ENCODE data around the gene PNPO. TPM values are rescaled to one million over a fixed set of nuclear protein-coding genes. Genes with fewer than 3 reads are reported as not detected.

The PNPO gene
- polyA plus RNA-seq, 1 donor (not counting 4 experiments of a cell fraction or from before 2014, with no cell fraction given) = 35.5 TPM

DNA sequence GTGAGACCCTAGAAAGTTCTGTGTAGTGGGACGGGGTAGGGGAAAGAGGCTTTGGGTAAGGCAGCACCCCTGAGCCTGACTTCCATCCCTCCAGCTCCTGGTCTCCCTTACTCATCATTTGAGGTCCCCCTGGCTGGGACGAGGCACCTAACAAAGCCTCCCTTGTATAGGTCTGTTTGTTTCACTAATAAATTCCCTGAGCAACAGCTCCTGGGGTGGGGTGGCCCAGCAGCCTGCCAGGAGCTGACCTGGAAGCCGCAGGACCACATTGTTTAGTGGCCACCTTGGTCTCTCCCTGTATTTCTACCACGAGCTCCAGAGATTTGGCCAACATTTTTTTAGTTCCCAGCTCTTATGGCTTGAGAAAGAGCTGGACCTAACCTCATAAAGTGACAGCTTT, 9.1 kb downstream of the PNPO start:
- DNase-seq (ENCODE audit: low read depth, low spot score) = no peak
- no peak overlapping the region for H3K4me3 ChIP-seq (ENCODE audit: control insufficient read depth in 2 of 3, extremely low read depth in 1 of 3, insufficient read depth in 2 of 3, low read depth in 1 of 3, low read length in 3 of 3)
- H3K9ac ChIP-seq (ENCODE audit: control insufficient read depth, extremely low read depth, insufficient read depth, low read length) = no peak overlapping the region

DNA sequence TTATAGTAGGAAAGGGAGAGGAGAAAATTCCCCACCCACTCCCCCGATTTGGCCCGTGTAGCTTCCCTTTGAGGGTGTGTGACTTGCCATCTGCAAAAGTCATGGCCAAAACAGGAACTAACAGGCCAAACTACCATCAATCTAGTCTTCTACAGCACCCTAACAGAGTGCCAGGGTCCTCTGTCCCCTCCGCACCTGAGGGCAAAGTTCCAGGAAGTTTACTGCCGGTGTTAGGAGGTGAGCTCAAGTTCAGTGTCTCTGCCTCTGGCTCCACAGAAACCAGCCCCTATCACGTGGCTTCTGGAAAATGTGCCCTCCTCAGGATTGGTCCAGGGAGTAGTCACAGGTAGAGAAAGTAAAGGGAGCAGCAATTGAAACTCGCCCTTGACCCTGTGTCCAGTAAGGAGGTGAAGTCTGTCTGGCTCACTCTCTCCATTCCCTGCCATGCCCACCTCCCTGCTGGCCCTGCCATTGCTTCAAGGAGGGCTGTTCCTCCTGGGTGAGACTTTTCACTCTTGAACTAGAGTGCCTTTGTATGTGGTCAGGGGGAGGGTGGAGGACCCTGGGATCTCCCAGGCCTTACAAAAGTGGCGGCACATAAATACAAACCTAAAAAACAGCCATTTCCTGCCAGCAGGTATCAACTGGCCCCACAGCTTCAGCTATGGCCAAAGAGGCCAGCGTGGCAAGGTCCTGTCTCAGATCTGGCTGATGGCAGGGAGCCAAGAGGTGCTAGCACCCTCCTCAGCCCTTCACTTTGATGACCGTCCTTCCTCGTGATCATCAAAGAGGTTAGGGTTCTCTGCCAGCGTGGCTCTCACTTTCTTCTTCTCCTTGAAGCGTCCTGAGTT, 11.0 kb downstream of the PNPO start:
- no peak overlapping the region for H2AFZ ChIP-seq (ENCODE audit: control insufficient read depth, low read length)
- no peak overlapping the region for H3K4me2 ChIP-seq (ENCODE audit: control insufficient read depth, extremely low read depth, insufficient read depth, low read depth, low read length)
- H3K79me2 ChIP-seq (ENCODE audit: control insufficient read depth, insufficient read depth, low read length) = no peaks in the 10 kb centered on the region
- H3K9me3 ChIP-seq (ENCODE audit: control insufficient read depth, low read depth, low read length) = no peaks in the 10 kb centered on the region
- peaks cover 11 to 20% of the 10 kb centered on the region in 2 experiments for H3K36me3 ChIP-seq (ENCODE audit: control insufficient read depth in 2 of 2, extremely low read depth in 1 of 2, insufficient read depth in 2 of 2, low read length in 2 of 2)
- H3K27me3 ChIP-seq (ENCODE audit: control insufficient read depth, extremely low read depth, insufficient read depth, low read length) = no peaks in the 10 kb centered on the region
- no peaks in the 10 kb centered on the region for H4K20me1 ChIP-seq (ENCODE audit: control insufficient read depth, extremely low read depth, insufficient read depth, low read length)
- no peak for DNase-seq (ENCODE audit: low read depth, low spot score)
- no peak overlapping the region for H3K9ac ChIP-seq (ENCODE audit: control insufficient read depth, extremely low read depth, insufficient read depth, low read length)
- no peak for FAIRE-seq
- no peak for TF ChIP-seq EZH2 (IDR thresholded peaks at IDR 0.05; ENCODE audit: low read length)
- no peak overlapping the region for H3K27ac ChIP-seq (ENCODE audit: control insufficient read depth, insufficient read depth, low read length)
- H3K4me3 ChIP-seq (ENCODE audit: control insufficient read depth in 2 of 3, extremely low read depth in 1 of 3, insufficient read depth in 2 of 3, low read depth in 1 of 3, low read length in 3 of 3) = no peak overlapping the region
- H3K9me1 ChIP-seq (ENCODE audit: control insufficient read depth, extremely low read depth, insufficient read depth, low read length) = no peaks in the 10 kb centered on the region
- dilution Hi-C loops (cut with MboI; ENCODE audit: extremely low pct_ligation_motif_present, low sequenced_read_pairs) = no loop called here
- peaks cover 21% of the 10 kb centered on the region for H3K4me1 ChIP-seq (ENCODE audit: control insufficient read depth, extremely low read depth, insufficient read depth, low read length)

More for the DNA sequence above, 9.1 kb downstream of the PNPO start:
- peaks cover 21% of the 10 kb centered on the region for H3K4me1 ChIP-seq (ENCODE audit: control insufficient read depth, extremely low read depth, insufficient read depth, low read length)
- H2AFZ ChIP-seq (ENCODE audit: control insufficient read depth, low read length) = no peak overlapping the region
- H3K79me2 ChIP-seq (ENCODE audit: control insufficient read depth, insufficient read depth, low read length) = no peaks in the 10 kb centered on the region
- dilution Hi-C loops (cut with MboI; ENCODE audit: extremely low pct_ligation_motif_present, low sequenced_read_pairs) = no loop called here
- no peak overlapping the region for H3K27ac ChIP-seq (ENCODE audit: control insufficient read depth, insufficient read depth, low read length)
- H3K9me3 ChIP-seq (ENCODE audit: control insufficient read depth, low read depth, low read length) = no peaks in the 10 kb centered on the region
- H4K20me1 ChIP-seq (ENCODE audit: control insufficient read depth, extremely low read depth, insufficient read depth, low read length) = no peaks in the 10 kb centered on the region
- peaks cover 17 to 34% of the 10 kb centered on the region in 2 experiments for H3K36me3 ChIP-seq (ENCODE audit: control insufficient read depth in 2 of 2, extremely low read depth in 1 of 2, insufficient read depth in 2 of 2, low read length in 2 of 2)
- TF ChIP-seq, protein P1, sequence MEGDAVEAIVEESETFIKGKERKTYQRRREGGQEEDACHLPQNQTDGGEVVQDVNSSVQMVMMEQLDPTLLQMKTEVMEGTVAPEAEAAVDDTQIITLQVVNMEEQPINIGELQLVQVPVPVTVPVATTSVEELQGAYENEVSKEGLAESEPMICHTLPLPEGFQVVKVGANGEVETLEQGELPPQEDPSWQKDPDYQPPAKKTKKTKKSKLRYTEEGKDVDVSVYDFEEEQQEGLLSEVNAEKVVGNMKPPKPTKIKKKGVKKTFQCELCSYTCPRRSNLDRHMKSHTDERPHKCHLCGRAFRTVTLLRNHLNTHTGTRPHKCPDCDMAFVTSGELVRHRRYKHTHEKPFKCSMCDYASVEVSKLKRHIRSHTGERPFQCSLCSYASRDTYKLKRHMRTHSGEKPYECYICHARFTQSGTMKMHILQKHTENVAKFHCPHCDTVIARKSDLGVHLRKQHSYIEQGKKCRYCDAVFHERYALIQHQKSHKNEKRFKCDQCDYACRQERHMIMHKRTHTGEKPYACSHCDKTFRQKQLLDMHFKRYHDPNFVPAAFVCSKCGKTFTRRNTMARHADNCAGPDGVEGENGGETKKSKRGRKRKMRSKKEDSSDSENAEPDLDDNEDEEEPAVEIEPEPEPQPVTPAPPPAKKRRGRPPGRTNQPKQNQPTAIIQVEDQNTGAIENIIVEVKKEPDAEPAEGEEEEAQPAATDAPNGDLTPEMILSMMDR (optimal IDR thresholded peaks at IDR 0.05 in 1 of 3, IDR thresholded peaks at IDR 0.05 in 1 of 3, conservative IDR thresholded peaks at IDR 0.05 in 1 of 3; ENCODE audit: extremely low read depth in 1 of 3, insufficient read depth in 2 of 3, low read length in 3 of 3) = no peak
- TF ChIP-seq EZH2 (IDR thresholded peaks at IDR 0.05; ENCODE audit: low read length) = no peak
- FAIRE-seq = no peak
- no peak overlapping the region for H3K4me2 ChIP-seq (ENCODE audit: control insufficient read depth, extremely low read depth, insufficient read depth, low read depth, low read length)
- H3K9me1 ChIP-seq (ENCODE audit: control insufficient read depth, extremely low read depth, insufficient read depth, low read length) = no peaks in the 10 kb centered on the region
- no peaks in the 10 kb centered on the region for H3K27me3 ChIP-seq (ENCODE audit: control insufficient read depth, extremely low read depth, insufficient read depth, low read length)

Measured in keratinocyte (primary cell).